ENCODE data around the gene FANCL. TPM values are rescaled to one million over a fixed set of nuclear protein-coding genes. Genes with fewer than 3 reads are reported as not detected.

FANCL gene
- total RNA-seq (2022; extraction: Qiagen RNA extraction), result 21.9 to 29.3 TPM (median 25.2 TPM) in 5 replicates

GRCh38 chr2:58240670-58241545 is at the start of gene FANCL:
Gene FANCL, minus strand, starts transcription at chr2:58241325. Its CDS starts 12 bp downstream, at chr2:58241313.

Other genes starting within 250 kb of the FANCL start
- 26.1 to 32.5 TPM (median 28.6 TPM) in 5 replicates for gene VRK2, start 194.5 kb downstream of the FANCL start, total RNA-seq (2022; extraction: Qiagen RNA extraction)

All from A549 treated with Mapracorat at 1 μM for 4 hours (cell line).